Left ventricle myocardium inferior (tissue), 1 donor: ENCODE results near the gene MIP. TPM values are rescaled to one million over a fixed set of nuclear protein-coding genes. Genes with fewer than 3 reads are reported as not detected.

Experiments
- DNase-seq: peaks from one replicate; pipeline ENCODE4 v3.0.0-alpha.2; 2020
- H3K27ac ChIP-seq: fragments of 200-600 bp; replicated peaks from 2 replicates; pipeline ENCODE4 v1.8.0; 2021
- H3K27me3 ChIP-seq: fragments of 200-600 bp; 2 replicates; pipeline ENCODE4 v1.8.0; 2021; ENCODE audit warnings: low read depth
- H3K36me3 ChIP-seq: fragments of 200-600 bp; 2 replicates; pipeline ENCODE4 v1.8.0; 2021
- H3K4me1 ChIP-seq: fragments of 200-600 bp; 2 replicates; pipeline ENCODE4 v1.8.0; 2021
- H3K4me3 ChIP-seq: fragments of 200-600 bp; 2 replicates; pipeline ENCODE4 v1.8.0; 2021; ENCODE audit warnings: mild to moderate bottlenecking, moderate library complexity
- H3K9me3 ChIP-seq: fragments of 200-600 bp; replicated peaks from 2 replicates; pipeline ENCODE4 v1.8.0; 2021
- intact Hi-C: fragments of 100-400 bp; cut with micrococcal nuclease; formaldehyde crosslinking; loops from one replicate; pipeline ENCODE4 v1.11.0; 2022
- total RNA-seq: library from RNA; stranded (reverse); fragmentation: NEBNext Ultra II Directional; extraction: Animal tissue kit (Norgen Biotek cat#: 25700); gene quantifications from one replicate; pipeline ENCODE4 v1.2.1, GENCODE V29; 2021
- TF ChIP-seq, protein P1 (sequence below): fragments of 200-600 bp; IDR thresholded peaks from 2 replicates; pipeline ENCODE4 v1.8.0; 2021; ENCODE audit warnings: antibody characterized with exemption, mild to moderate bottlenecking, borderline replicate concordance
- donor health status: DM: no; HTN: yes; CAD: no; lungs with severe emphysema.

The MIP gene
- total RNA-seq, 1 donor from 2014 or later = not detected

- H3K4me3 ChIP-seq = no peak overlapping the region
- H3K9me3 ChIP-seq = peaks cover 3% of the 10 kb centered on the region
- H3K4me1 ChIP-seq = peaks cover 20% of the 10 kb centered on the region
- no peak for DNase-seq
- no peak overlapping the region for H3K27ac ChIP-seq
- TF ChIP-seq, protein P1, sequence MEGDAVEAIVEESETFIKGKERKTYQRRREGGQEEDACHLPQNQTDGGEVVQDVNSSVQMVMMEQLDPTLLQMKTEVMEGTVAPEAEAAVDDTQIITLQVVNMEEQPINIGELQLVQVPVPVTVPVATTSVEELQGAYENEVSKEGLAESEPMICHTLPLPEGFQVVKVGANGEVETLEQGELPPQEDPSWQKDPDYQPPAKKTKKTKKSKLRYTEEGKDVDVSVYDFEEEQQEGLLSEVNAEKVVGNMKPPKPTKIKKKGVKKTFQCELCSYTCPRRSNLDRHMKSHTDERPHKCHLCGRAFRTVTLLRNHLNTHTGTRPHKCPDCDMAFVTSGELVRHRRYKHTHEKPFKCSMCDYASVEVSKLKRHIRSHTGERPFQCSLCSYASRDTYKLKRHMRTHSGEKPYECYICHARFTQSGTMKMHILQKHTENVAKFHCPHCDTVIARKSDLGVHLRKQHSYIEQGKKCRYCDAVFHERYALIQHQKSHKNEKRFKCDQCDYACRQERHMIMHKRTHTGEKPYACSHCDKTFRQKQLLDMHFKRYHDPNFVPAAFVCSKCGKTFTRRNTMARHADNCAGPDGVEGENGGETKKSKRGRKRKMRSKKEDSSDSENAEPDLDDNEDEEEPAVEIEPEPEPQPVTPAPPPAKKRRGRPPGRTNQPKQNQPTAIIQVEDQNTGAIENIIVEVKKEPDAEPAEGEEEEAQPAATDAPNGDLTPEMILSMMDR = no peak
- no peaks in the 10 kb centered on the region for H3K27me3 ChIP-seq
- H3K36me3 ChIP-seq = no peaks in the 10 kb centered on the region
- intact Hi-C loops = no loop called here
Measured at GRCh38 chr12:56490360-56490759, 35.9 kb upstream of the MIP start.

GRCh38 chr12:56488041-56488955, 33.8 kb upstream of the MIP start, which contains the start of gene GLS2:
TSS of gene GLS2 (minus strand) at chr12:56488161. CDS start at chr12:56488118, 43 bp downstream.
- Histone ChIP-seq H3K4me1 (peaks cover 20% of the 10 kb centered on the region), H3K36me3 (no peaks in the 10 kb centered on the region), H3K27me3 (no peaks in the 10 kb centered on the region), H3K4me3 (peak within 1 kb of the TSS; percentile 77), H3K27ac (no peak within 1 kb of the TSS), H3K9me3 (peaks cover 3% of the 10 kb centered on the region)
- TF ChIP-seq, protein P1 = no peak
- peak; percentile 67 for DNase-seq
- intact Hi-C loops = no loop called here

- Histone ChIP-seq H3K27ac (no peak overlapping the region), H3K9me3 (peaks cover 3% of the 10 kb centered on the region), H3K27me3 (no peaks in the 10 kb centered on the region), H3K4me3 (peak overlapping the region; percentile 77), H3K4me1 (peaks cover 20% of the 10 kb centered on the region), H3K36me3 (no peaks in the 10 kb centered on the region)
- intact Hi-C loops = no loop called here
- TF ChIP-seq, protein P1 = no peak
- no peak for DNase-seq
Measured at GRCh38 chr12:56487448-56488040, 33.1 kb upstream of the MIP start.

DNA sequence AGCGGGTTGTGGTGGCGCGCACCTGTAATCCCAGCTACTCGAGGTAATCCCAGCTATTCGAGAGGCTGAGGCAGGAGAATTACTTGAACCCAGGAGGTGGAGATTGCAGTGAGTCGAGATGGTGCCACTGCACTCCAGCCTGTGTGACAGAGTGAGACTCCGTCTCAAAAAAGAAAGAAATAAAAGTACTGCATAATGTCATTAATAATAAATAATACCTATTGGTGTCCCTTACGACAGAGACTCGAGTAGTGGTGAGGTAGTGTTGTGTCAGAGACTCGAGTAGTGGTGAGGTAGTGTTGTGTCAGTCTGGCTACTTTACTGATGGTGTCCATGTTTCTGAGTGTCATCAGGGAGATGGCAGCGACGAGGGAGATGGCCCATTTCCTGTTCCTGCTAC, 32.2 kb upstream of the MIP start:
- no peak for DNase-seq
- Histone ChIP-seq H3K27ac (no peak overlapping the region), H3K9me3 (peaks cover 3% of the 10 kb centered on the region), H3K36me3 (no peaks in the 10 kb centered on the region), H3K4me3 (peak overlapping the region; percentile 77), H3K27me3 (no peaks in the 10 kb centered on the region), H3K4me1 (peaks cover 20% of the 10 kb centered on the region)
- TF ChIP-seq, protein P1 = no peak
- intact Hi-C loops = no loop called here

- Histone ChIP-seq H3K27me3 (no peaks in the 10 kb centered on the region), H3K9me3 (peaks cover 3% of the 10 kb centered on the region), H3K27ac (no peak overlapping the region), H3K4me3 (no peak overlapping the region), H3K36me3 (no peaks in the 10 kb centered on the region), H3K4me1 (peaks cover 20% of the 10 kb centered on the region)
- DNase-seq = no peak
- intact Hi-C loops = no loop called here
- TF ChIP-seq, protein P1 = no peak
Measured at GRCh38 chr12:56484566-56484965, 30.1 kb upstream of the MIP start.
